Embryonic facial prominence (tissue), 1 donor: ENCODE data around the gene PLAAT3.
"Not testable (repeated sequence)": the region's sequence is repeated elsewhere in the genome, so short reads cannot be mapped to it uniquely, and the experiment has no call there.

ENCODE experiments used
- DNase-seq: peaks from one replicate; pipeline ENCODE4 v3.0.0-alpha.2; 2016; ENCODE audit errors: extremely low spot score

The PLAAT3 gene

DNA sequence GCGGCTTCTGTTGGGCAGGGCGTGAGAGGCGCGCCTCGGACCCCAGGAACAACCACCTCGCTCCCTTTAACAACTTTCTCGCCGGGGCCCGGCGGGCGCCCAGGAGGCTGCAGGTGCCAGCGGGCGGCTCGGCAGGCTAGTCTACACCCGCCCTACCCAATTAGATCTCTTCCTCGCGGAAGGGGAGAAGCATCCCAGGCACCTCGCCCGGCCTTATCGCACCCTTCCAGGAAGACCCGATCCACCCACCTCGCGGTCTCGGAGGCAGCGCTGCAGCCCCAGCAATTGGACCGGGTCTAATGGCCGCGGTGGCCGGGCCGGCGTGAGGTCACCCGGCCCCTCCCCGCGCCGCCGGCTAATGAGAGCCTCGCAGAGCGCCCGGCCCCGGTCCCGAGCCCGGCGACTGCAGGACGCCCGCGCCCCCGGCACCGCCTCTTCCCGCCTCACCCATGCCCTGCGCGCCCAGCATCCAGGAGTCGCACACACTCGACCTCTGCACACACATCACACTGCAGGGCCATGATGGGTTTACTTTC lies at the start of gene PLAAT3:
Gene PLAAT3 (minus strand): TSS at position 298 of the 536 bp plus-strand sequence. CDS start 419 bp downstream, outside the sequence.
- DNase-seq = no peak

- DNase-seq = no peak
These were observed 49.6 kb upstream of the PLAAT3 start for GRCh38 chr11:63663809-63664208.

- no peak for DNase-seq
These were observed 46.7 kb upstream of the PLAAT3 start for GRCh38 chr11:63660972-63661371.

DNA sequence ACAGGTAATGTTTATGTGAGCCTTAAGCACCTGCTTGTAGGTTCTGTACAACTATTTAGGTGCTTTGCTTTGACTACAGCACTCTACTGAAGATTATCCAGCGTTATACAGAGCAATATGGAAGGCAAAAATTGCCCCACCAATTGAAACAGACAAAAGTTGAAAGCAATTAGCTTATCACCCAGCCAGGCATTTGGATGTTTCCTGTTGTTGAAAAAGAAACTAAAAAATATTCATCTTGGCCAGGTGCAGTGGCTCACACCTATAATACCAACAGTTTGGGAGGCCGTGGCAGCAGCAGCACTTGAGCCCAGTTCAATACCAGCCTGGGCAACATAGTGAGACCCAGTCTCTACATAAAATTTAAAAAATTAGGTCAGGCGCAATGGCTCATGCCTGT lies 38.4 kb upstream of the PLAAT3 start:
- no peak for DNase-seq

- no peak for DNase-seq
These were observed 29.0 kb upstream of the PLAAT3 start for GRCh38 chr11:63643205-63643604.

GRCh38 chr11:63641727-63642126 lies 27.5 kb upstream of the PLAAT3 start:
- DNase-seq = no peak

- DNase-seq = no peak
These were observed 25.1 kb upstream of the PLAAT3 start for GRCh38 chr11:63639199-63639832.

- DNase-seq = not testable (repeated sequence)
These were observed 24.2 kb upstream of the PLAAT3 start for GRCh38 chr11:63638436-63638835.

DNA sequence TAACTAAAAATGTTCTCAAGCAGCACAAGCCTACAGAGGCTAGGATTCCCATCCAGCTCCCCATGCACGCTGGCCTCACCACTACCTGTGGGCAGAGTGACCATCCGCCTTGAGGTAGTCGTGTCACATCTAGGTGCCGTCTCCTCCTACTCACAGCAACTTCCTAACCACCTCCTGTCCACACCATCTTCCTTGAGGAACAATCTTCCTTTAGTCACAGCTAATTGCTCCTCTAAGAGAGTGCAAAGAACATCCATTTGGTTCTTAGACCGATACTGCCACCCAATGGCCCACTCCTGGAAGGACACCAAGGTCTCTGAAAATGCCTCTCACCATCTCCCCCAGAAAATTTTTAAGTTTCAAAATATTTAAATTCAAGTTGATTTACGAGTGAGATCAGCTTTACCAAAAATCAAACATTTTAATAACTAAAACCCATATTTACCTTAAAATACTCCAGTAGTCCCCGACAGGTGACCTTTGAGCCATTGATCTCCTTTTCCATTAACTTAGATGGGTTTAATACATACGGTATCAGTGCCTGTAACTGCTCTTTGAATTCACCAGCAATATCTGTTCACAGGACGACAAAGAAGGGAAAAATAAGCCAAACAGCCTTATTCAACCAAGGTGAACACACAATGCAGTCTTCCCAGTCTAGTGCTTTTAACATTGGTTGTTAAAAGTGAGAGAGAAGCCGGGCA lies 21.7 kb upstream of the PLAAT3 start:
- DNase-seq = peak; percentile 40

GRCh38 chr11:63629426-63629825 lies 15.2 kb upstream of the PLAAT3 start:
- DNase-seq = no peak

- no peak for DNase-seq
These were observed 9.4 kb upstream of the PLAAT3 start for GRCh38 chr11:63623513-63624140.

DNA sequence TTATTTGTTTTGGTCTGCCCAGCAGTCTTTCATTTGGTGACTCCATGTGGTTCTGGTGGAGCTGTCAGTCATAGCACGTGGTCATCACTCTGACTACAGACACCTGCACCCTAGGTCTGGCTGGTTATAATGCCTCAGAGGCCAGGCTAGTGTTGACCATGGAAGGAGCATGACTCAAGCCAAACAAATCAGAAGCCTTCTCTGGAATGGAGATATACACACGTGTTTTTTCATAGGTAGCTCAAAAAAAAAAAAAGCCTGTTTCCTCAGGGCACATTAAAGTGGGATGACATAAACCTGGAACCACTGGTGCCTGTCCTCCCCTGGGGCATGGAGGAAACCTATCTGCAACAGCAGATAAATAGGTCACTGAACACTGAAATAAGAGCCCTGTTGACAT lies 8.1 kb upstream of the PLAAT3 start:
- no peak for DNase-seq

DNA sequence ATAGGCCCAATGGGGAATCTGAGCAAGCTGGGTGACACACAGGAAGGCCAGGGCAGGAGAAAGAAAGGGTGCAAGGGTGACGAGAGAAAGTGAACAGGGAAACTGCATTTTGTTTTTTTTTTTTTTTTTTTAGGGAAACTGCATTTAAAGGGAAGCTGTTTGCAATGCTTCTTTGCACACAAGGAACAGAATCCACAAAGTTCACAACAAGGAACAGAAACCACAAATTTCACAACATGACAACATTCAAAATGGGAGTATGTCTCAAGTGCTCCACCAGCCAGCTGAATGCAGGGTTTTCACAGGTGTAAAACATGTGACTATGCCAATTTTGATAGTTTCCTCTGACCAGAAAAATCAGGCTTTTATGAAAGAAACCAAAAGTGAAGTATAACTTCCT lies 6.8 kb upstream of the PLAAT3 start:
- DNase-seq = no peak

GRCh38 chr11:63619967-63620366 lies 5.7 kb upstream of the PLAAT3 start:
- DNase-seq = no peak

DNA sequence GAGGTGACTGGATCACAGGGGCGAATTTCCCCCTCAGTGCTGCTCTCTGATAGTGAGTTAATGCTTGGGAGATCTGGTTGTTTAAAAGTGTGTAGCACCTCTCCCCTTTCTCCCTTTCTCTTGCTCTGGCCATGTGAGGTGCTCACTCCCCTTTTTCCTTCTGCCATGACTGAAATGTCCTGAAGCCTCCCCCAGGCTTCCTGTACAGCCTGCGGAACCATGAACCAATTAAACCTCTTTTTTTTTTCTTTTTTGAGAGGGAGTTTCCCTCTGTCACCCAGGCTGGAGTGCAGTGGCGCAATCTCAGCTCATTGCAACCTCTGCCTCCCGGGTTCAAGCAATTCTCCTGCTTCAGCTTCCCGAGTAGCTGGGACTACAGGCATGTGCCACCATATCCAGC lies 3.5 kb upstream of the PLAAT3 start:
- DNase-seq = not testable (repeated sequence)

- DNase-seq = no peak
These were observed 2.7 kb upstream of the PLAAT3 start for GRCh38 chr11:63616953-63617352.

DNA sequence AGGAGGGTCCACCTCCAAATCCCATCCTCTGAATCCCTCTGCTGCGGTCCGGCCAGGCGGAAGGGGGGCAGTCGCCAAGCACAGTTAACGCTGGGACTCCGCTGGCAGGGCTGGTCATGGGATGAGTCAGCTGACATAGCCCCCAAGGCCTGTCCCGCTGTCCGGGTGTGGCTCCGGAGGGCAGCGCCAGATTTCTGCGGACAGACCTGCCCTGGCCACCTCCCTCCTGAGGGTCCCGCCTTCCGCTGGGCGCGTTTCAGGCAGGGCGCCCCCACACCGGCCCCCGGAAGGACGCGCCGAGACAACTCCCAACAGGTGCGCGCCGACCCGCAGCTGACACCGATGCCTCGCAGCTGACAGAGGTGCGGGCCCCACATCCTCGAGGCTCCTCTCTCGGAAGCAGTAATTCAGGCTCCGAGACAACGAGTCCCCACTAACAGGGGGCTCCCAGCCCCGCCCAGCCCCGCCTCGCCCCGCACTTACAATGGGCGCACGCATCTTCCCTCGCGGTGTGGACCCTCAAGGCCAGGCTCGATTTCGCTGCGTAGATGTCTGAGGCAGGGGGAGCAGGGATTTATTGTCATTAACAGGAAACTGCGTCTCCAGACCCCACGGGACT lies 607 bp downstream of the PLAAT3 start:
- DNase-seq = no peak

DNA sequence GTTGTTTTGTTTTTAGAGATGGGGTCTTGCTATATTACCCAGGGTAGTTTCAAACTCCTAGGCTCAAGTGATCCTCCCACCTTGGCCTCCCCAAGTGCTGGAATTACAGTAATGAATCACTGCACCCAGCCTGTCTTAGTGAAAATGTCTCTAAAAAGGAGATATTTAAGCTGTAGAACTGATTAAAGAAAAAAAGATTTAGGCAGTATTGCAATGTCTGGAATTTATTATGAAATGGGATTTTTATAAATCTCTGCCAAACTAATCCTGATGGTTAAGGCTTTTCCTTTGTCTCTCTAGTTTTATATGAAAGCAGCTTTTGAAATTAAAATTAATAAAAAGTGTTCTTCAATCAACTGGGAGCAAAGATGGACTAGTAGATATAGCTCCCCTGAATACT lies 2.1 kb downstream of the PLAAT3 start:
- no peak for DNase-seq

DNA sequence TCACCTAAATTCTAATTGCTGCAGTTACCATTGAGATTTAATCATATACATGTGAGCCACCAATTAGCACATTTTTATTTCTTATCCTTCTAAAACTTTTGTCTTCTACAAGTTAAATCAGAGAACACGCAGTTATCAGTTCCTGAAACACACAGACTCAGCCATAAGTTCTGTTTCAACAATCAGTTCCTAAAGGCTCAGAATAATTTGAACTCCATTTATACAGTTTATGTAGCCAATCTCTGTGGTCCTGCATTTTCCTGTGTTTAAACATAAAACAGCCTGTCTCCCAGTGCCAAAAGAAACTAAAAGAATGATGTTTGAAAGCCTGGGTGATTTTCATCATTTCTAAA lies 2.9 kb downstream of the PLAAT3 start:
- DNase-seq = no peak

GRCh38 chr11:63610604-63611394 lies 3.4 kb downstream of the PLAAT3 start:
- DNase-seq = no peak

GRCh38 chr11:63609971-63610580 lies 4.2 kb downstream of the PLAAT3 start:
- no peak for DNase-seq
